H1 (cell line): ENCODE measurements around the gene ABCC4. TPM values are rescaled to one million over a fixed set of nuclear protein-coding genes. Genes with fewer than 3 reads are reported as not detected.

Experiments
- CTCF ChIA-PET: fragments of 300-600 bp; sonication (Branson Sonifier 250); formaldehyde crosslinking; loops from one replicate; lab custom pipeline; 2021; ENCODE audit not compliant: partially characterized antibody; lab: Charles Lee
- POLR2A ChIA-PET: fragments of 300-600 bp; sonication (Branson Sonifier 250); formaldehyde crosslinking; loops from one replicate; lab custom pipeline; 2021; ENCODE audit warnings: inconsistent platforms; ENCODE audit not compliant: partially characterized antibody; lab: Charles Lee
- DNase-seq, 2 experiments: peaks; one replicate each; pipeline versions ENCODE4 v3.0.0 to v3.0.0-alpha.2; 2010 to 2022; ENCODE audit warnings: low spot score in 2 of 2, low read depth in 1 of 2, mixed read lengths in 1 of 2
- FAIRE-seq: peaks from 2 replicates; lab custom pipeline; 2011; peaks lifted over from hg19 to GRCh38; lab: Jason Lieb, UNC
- H2AFZ ChIP-seq: 2 replicates; pipeline ENCODE4 v1.8.1; 2012; ENCODE audit warnings: low read length, inconsistent platforms
- H2AK5ac ChIP-seq: 2 replicates; pipeline ENCODE4 v1.6.1; 2013; ENCODE audit warnings: low read depth, low read length
- H2BK120ac ChIP-seq: replicated peaks from 2 replicates; pipeline ENCODE3; 2013; ENCODE audit warnings: low read depth, low read length, inconsistent platforms
- H2BK12ac ChIP-seq: 2 replicates; pipeline ENCODE4 v1.6.1; 2013; ENCODE audit warnings: low read depth, low read length
- H2BK15ac ChIP-seq: 2 replicates; pipeline ENCODE4 v1.6.1; 2013; ENCODE audit warnings: low read length
- H2BK20ac ChIP-seq: 2 replicates; pipeline ENCODE4 v1.6.1; 2013; ENCODE audit warnings: low read length
- H2BK5ac ChIP-seq: 2 replicates; pipeline ENCODE4 v1.6.1; 2013; ENCODE audit warnings: low read depth, low read length
- H3K14ac ChIP-seq: 2 replicates; pipeline ENCODE4 v1.6.1; 2013; ENCODE audit warnings: inconsistent platforms; ENCODE audit not compliant: insufficient read length
- H3K18ac ChIP-seq: 2 replicates; pipeline ENCODE4 v1.6.1; 2013; ENCODE audit warnings: low read length; ENCODE audit errors: extremely low read depth
- H3K23ac ChIP-seq: 2 replicates; pipeline ENCODE4 v1.6.1; 2013; ENCODE audit warnings: inconsistent platforms; ENCODE audit not compliant: insufficient read length
- H3K23me2 ChIP-seq: 2 replicates; pipeline ENCODE4 v1.6.1; 2013; ENCODE audit warnings: low read depth, low read length
- H3K27ac ChIP-seq: 2 replicates; pipeline ENCODE4 v1.6.1; 2011; ENCODE audit warnings: low read depth, low read length, inconsistent platforms
- H3K27me3 ChIP-seq, 4 experiments: replicated peaks in 1 of 4; 1 replicate in 1 of 4; 2 replicates in 3 of 4; pipeline versions ENCODE4 v1.6.1 to v1.8.1; 2011 to 2013; ENCODE audit warnings: low read length in 3 of 4, mild to moderate bottlenecking in 3 of 4, inconsistent platforms in 2 of 4, mixed read lengths in 2 of 4, moderate library complexity in 1 of 4; ENCODE audit not compliant: control insufficient read depth in 3 of 4, insufficient read depth in 3 of 4; ENCODE audit errors: extremely low read depth in 1 of 4
- H3K36me3 ChIP-seq, 4 experiments: 2 replicates each; pipeline versions ENCODE4 v1.6.1 to v1.8.1; 2011 to 2013; ENCODE audit warnings: mild to moderate bottlenecking in 4 of 4, low read length in 3 of 4, moderate library complexity in 2 of 4, control low read depth in 1 of 4, inconsistent platforms in 1 of 4; ENCODE audit not compliant: insufficient read depth in 4 of 4, control insufficient read depth in 2 of 4
- H3K4ac ChIP-seq: replicated peaks from 2 replicates; pipeline ENCODE3; 2013; ENCODE audit warnings: low read length, low read depth, mixed read lengths, inconsistent platforms; ENCODE audit not compliant: insufficient read length
- H3K4me1 ChIP-seq, 4 experiments: replicated peaks in 1 of 4; 1 replicate in 1 of 4; 2 replicates in 3 of 4; pipeline versions ENCODE4 v1.6.1 to v1.8.1; 2011 to 2013; ENCODE audit warnings: low read length in 3 of 4, inconsistent platforms in 2 of 4, mixed read lengths in 1 of 4; ENCODE audit not compliant: insufficient read depth in 4 of 4, control insufficient read depth in 3 of 4
- H3K4me2 ChIP-seq, 2 experiments: 2 replicates each; pipeline versions ENCODE4 v1.6.1 to v1.8.1; 2011 to 2013; ENCODE audit warnings: low read depth in 2 of 2, low read length in 2 of 2, control low read depth in 1 of 2, inconsistent platforms in 1 of 2, mild to moderate bottlenecking in 1 of 2; ENCODE audit not compliant: insufficient read depth in 1 of 2
- H3K4me3 ChIP-seq, 4 experiments: fragments of 200-600, 300-600 bp in 1 of 4; sonication (generic), shearing (Covaris generic), sonication (Bioruptor Twin) in 1 of 4; 2 replicates each; pipeline versions ENCODE4 v1.5.1 to v1.8.1; 2011 to 2016; ENCODE audit warnings: low read length in 4 of 4, low read depth in 3 of 4, control low read depth in 2 of 4, inconsistent platforms in 2 of 4, mild to moderate bottlenecking in 2 of 4, mixed read lengths in 1 of 4, moderate library complexity in 1 of 4; ENCODE audit not compliant: insufficient read depth in 2 of 4; ENCODE audit errors: extremely low read depth in 1 of 4
- H3K56ac ChIP-seq: replicated peaks from 2 replicates; pipeline ENCODE3; 2013; ENCODE audit warnings: low read depth, mild to moderate bottlenecking, mixed read lengths, low read length, inconsistent platforms; ENCODE audit not compliant: insufficient read length
- H3K79me1 ChIP-seq: 2 replicates; pipeline ENCODE4 v1.6.1; 2013; ENCODE audit warnings: low read depth, low read length, control low read depth
- H3K79me2 ChIP-seq, 2 experiments: 2 replicates each; pipeline versions ENCODE4 v1.6.1 to v1.8.1; 2012 to 2013; ENCODE audit warnings: low read length in 2 of 2, mild to moderate bottlenecking in 2 of 2, inconsistent platforms in 1 of 2; ENCODE audit not compliant: insufficient read depth in 2 of 2, control insufficient read depth in 1 of 2
- H3K9ac ChIP-seq, 4 experiments: replicated peaks in 1 of 4; 1 replicate in 1 of 4; 2 replicates in 3 of 4; pipeline versions ENCODE4 v1.6.1 to v1.8.1; 2011 to 2013; ENCODE audit warnings: low read depth in 3 of 4, low read length in 3 of 4, control low read depth in 2 of 4, mild to moderate bottlenecking in 2 of 4, moderate library complexity in 2 of 4, inconsistent platforms in 1 of 4; ENCODE audit errors: extremely low read depth in 1 of 4
- H3K9me3 ChIP-seq, 2 experiments: 2 replicates each; pipeline versions ENCODE4 v1.6.1 to v1.8.1; 2012 to 2013; ENCODE audit warnings: mild to moderate bottlenecking in 2 of 2, moderate library complexity in 2 of 2, control low read depth in 1 of 2, inconsistent platforms in 1 of 2, low read depth in 1 of 2, low read length in 1 of 2, mixed read lengths in 1 of 2; ENCODE audit not compliant: insufficient read depth in 2 of 2
- H4K20me1 ChIP-seq, 2 experiments: replicated peaks in 1 of 2; 2 replicates each; pipeline versions ENCODE3 to v1.8.1; 2011 to 2013; ENCODE audit warnings: inconsistent platforms in 2 of 2, low read length in 2 of 2, mild to moderate bottlenecking in 1 of 2; ENCODE audit not compliant: insufficient read depth in 2 of 2, control insufficient read depth in 1 of 2
- H4K5ac ChIP-seq: 2 replicates; pipeline ENCODE4 v1.6.1; 2013; ENCODE audit warnings: low read length, low read depth, mixed read lengths, inconsistent platforms; ENCODE audit not compliant: insufficient read length
- H4K8ac ChIP-seq: 2 replicates; pipeline ENCODE4 v1.8.0; 2013; ENCODE audit warnings: mild to moderate bottlenecking, moderate library complexity, low read length, inconsistent platforms; ENCODE audit not compliant: insufficient read depth; ENCODE audit errors: extremely low read depth
- H4K91ac ChIP-seq: replicated peaks from 2 replicates; pipeline ENCODE3; 2013; ENCODE audit warnings: low read length, mixed read lengths, inconsistent platforms; ENCODE audit not compliant: insufficient read length
- EP300 ChIP-seq, 2 experiments: IDR thresholded peaks; 1 replicate in 1 of 2; 2 replicates in 1 of 2; pipeline ENCODE4 v1.6.1; 2011 to 2012; ENCODE audit warnings: low read depth in 2 of 2, low read length in 2 of 2, mild to moderate bottlenecking in 2 of 2, borderline replicate concordance in 1 of 2, inconsistent platforms in 1 of 2, moderate library complexity in 1 of 2
- HDAC6 ChIP-seq: IDR thresholded peaks from one replicate; pipeline ENCODE4 v1.7.1; 2012; ENCODE audit warnings: low read depth, mild to moderate bottlenecking, inconsistent platforms, low read length, moderate library complexity
- KDM1A ChIP-seq: fragments of 200-600, 300-600 bp; sonication (generic); IDR thresholded peaks from 2 replicates; pipeline ENCODE4 v1.7.1; 2016; ENCODE audit warnings: mild to moderate bottlenecking, low read length, borderline replicate concordance
- POLR2A ChIP-seq, 2 experiments: IDR thresholded peaks; 1 replicate in 1 of 2; 2 replicates in 1 of 2; pipeline ENCODE4 v1.6.1; 2011; ENCODE audit warnings: low read depth in 2 of 2, low read length in 2 of 2, mild to moderate bottlenecking in 2 of 2; ENCODE audit errors: control extremely low read depth in 1 of 2
- RFX5 ChIP-seq: IDR thresholded peaks from 2 replicates; pipeline ENCODE4 v1.6.1; 2011; ENCODE audit warnings: low read depth, low read length, improper control_type of control experiment, borderline replicate concordance
- SAP30 ChIP-seq: fragments of 300-600 bp; sonication (generic); IDR thresholded peaks from 2 replicates; pipeline ENCODE4 v1.7.1; 2012; ENCODE audit warnings: low read length, moderate library complexity, mild to moderate bottlenecking, inconsistent platforms; ENCODE audit not compliant: insufficient read depth, insufficient replicate concordance
- SP1 ChIP-seq: IDR thresholded peaks from 2 replicates; pipeline ENCODE4 v1.6.1; 2011; ENCODE audit warnings: low read depth, low read length
- TAF7 ChIP-seq: optimal IDR thresholded peaks from 2 replicates; pipeline ENCODE3; 2011; ENCODE audit warnings: low read depth, mild to moderate bottlenecking, inconsistent platforms, low read length, moderate library complexity, borderline replicate concordance
- YY1 ChIP-seq: IDR thresholded peaks from 2 replicates; pipeline ENCODE4 v1.6.1; 2011; ENCODE audit warnings: low read depth, mild to moderate bottlenecking, low read length
- WGBS, 2 experiments: shearing (Covaris generic) in 1 of 2; methylation state at CpG; one replicate each; pipeline versions ENCODE4 v1.1.6 to v1.1.7; 2013 to 2015; ENCODE audit warnings: low lambda C conversion rate in 2 of 2, mixed read lengths in 2 of 2, inconsistent platforms in 1 of 2, low coverage in 1 of 2, missing lambda C conversion rate in 1 of 2; ENCODE audit not compliant: insufficient replicate concordance in 2 of 2, insufficient coverage in 1 of 2, insufficient read length in 1 of 2; ENCODE audit errors: extremely low coverage in 1 of 2, missing lambda C conversion rate in 1 of 2; 5-methylcytosine and 5-hydroxymethylcytosine counted together
- polyA plus RNA-seq, 7 experiments: library from polyadenylated mRNA; depleted of rRNA in 3 of 7; stranded (reverse) in 5 of 7; unstranded in 2 of 7; fragments of >200 nt in 5 of 7; fragments of 200-250 nt in 2 of 7; gene quantifications; 1 replicate in 5 of 7; 2 replicates in 1 of 7; 4 replicates in 1 of 7; pipeline versions ENCODE4 v1.2.1 to v1.2.3, GENCODE V29; 2011 to 2013; ENCODE audit warnings: missing spikeins in 2 of 7, mixed read lengths in 2 of 7
- total RNA-seq: library from RNA; stranded (reverse); fragmentation: NEBNext Ultra II Directional; extraction: Animal tissue kit (Norgen Biotek cat#: 25700); gene quantifications from 2 replicates; pipeline ENCODE4 v1.2.1, GENCODE V29; 2021
- TF ChIP-seq, protein P1 (sequence below): IDR thresholded peaks from 2 replicates; pipeline ENCODE4 v1.6.1; 2011; ENCODE audit warnings: low read length, improper control_type of control experiment
- TF ChIP-seq, protein P2 (sequence below): IDR thresholded peaks from 2 replicates; pipeline ENCODE4 v1.6.1; 2011; ENCODE audit warnings: low read depth, mild to moderate bottlenecking, low read length; ENCODE audit not compliant: insufficient read depth

The ABCC4 gene
- total and polyA plus RNA-seq, 2 of the 8 experiments (the other 6 are each of a cell fraction or from before 2014, with no cell fraction given), result 4.0 to 14.1 TPM

DNA sequence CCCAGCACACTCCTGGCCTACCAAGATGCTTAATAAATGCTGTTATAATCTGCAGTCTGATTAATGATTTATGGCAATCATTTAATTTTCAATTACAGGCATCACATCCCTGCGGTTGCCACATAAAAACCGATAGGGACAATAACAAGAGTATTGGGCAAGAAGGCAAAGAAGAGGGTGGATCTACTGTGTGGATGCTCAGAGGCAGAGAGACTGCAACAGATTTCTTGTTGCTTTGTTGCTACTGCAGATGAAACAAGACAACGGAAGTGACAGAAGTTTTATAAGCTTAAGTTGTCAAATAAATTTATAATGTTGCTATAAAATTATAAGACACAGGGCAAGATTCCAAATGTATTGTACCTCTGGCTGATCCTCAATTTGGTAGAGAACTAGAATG, 154.8 kb downstream of the ABCC4 start:
- H3K23me2 ChIP-seq, result no peaks in the 10 kb centered on the region
- no peak overlapping the region for H4K5ac ChIP-seq
- DNase-seq, result no peak
- no peaks in the 10 kb centered on the region for H3K4me1 ChIP-seq
- WGBS, 2 experiments, result 89% methylated on average over 3 of the region's 3 CpGs; no CpG with 5 or more reads in 1 of the 2 experiments
- H2BK15ac ChIP-seq, result no peak overlapping the region
- H3K56ac ChIP-seq, result no peak overlapping the region
- H3K79me2 ChIP-seq, result no peaks in the 10 kb centered on the region
- H3K27ac ChIP-seq, result no peak overlapping the region
- no peaks in the 10 kb centered on the region for H3K36me3 ChIP-seq
- no peak overlapping the region for H3K4me3 ChIP-seq
- H2BK20ac ChIP-seq, result no peak overlapping the region
- no peaks in the 10 kb centered on the region for H3K27me3 ChIP-seq
- no peak for TF ChIP-seq RFX5
- TF ChIP-seq, protein P1, sequence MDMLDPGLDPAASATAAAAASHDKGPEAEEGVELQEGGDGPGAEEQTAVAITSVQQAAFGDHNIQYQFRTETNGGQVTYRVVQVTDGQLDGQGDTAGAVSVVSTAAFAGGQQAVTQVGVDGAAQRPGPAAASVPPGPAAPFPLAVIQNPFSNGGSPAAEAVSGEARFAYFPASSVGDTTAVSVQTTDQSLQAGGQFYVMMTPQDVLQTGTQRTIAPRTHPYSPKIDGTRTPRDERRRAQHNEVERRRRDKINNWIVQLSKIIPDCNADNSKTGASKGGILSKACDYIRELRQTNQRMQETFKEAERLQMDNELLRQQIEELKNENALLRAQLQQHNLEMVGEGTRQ, result no peak
- no peak for TF ChIP-seq SP1
- TF ChIP-seq KDM1A, result no peak
- TF ChIP-seq TAF7, result no peak
- no peak for TF ChIP-seq EP300 (IDR thresholded peaks at IDR 0.05; ENCODE audit: borderline replicate concordance in 1 of 2, low read depth in 2 of 2, low read length in 2 of 2)
- TF ChIP-seq POLR2A (IDR thresholded peaks at IDR 0.05; ENCODE audit: control extremely low read depth in 1 of 2, low read depth in 2 of 2, low read length in 2 of 2), result no peak
- no peak for TF ChIP-seq HDAC6
- no peak for TF ChIP-seq SAP30
- TF ChIP-seq, protein P2, sequence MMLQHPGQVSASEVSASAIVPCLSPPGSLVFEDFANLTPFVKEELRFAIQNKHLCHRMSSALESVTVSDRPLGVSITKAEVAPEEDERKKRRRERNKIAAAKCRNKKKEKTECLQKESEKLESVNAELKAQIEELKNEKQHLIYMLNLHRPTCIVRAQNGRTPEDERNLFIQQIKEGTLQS, result no peak
- no peak for TF ChIP-seq YY1
- H3K18ac ChIP-seq, result no peak overlapping the region
- no peak overlapping the region for H2BK12ac ChIP-seq
- no peak overlapping the region for H4K8ac ChIP-seq
- no peak overlapping the region for H3K14ac ChIP-seq
- CTCF ChIA-PET, result interaction anchor here (0.8 to 1.3 kb wide), 3 partner anchors 13 to 385 kb away, joined by 3 read pairs; no protein-coding TSS in a partner anchor
- POLR2A ChIA-PET, result no interaction called here
- no peaks in the 10 kb centered on the region for H3K9me3 ChIP-seq
- no peak overlapping the region for H3K4me2 ChIP-seq
- H2AK5ac ChIP-seq, result no peak overlapping the region
- no peaks in the 10 kb centered on the region for H4K20me1 ChIP-seq
- H2BK5ac ChIP-seq, result no peak overlapping the region
- H4K91ac ChIP-seq, result no peak overlapping the region
- H3K79me1 ChIP-seq, result no peaks in the 10 kb centered on the region
- no peak overlapping the region for H2BK120ac ChIP-seq
- no peak overlapping the region for H3K4ac ChIP-seq
- H3K23ac ChIP-seq, result no peak overlapping the region
- no peak for FAIRE-seq
- H3K9ac ChIP-seq, result no peak overlapping the region
- no peak overlapping the region for H2AFZ ChIP-seq
